ENCODE measurements around the gene ZBTB16. TPM values are rescaled to one million over a fixed set of nuclear protein-coding genes. Genes with fewer than 3 reads are reported as not detected.

Gene ZBTB16
- total and polyA plus RNA-seq, 2 of the 13 experiments (the other 11 are each of a cell fraction or from before 2014, with no cell fraction given) = not detected

DNA sequence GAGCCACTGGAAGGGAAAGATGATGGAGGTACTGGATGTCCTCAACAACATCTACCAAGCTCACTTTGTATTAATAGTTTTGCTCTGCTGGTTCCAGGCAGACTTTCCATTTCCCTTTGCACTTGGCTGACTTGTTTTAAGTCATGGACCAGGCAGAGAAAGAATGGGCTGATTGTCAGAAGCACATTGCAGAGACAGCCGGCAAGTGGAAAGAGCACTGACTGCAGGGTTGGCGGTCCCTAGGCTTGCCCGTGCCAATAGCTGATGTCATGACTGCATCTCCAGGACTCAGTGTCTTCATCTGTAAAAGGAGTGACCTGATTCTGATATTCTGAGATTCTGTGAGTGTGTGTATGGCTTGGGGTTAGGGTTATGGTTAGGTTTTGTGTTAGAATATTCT lies 215.8 kb downstream of the ZBTB16 start:
- peaks cover 5 to 29% of the 10 kb centered on the region in 2 experiments; a peak in 4 of 5 replicates for H3K27me3 ChIP-seq (ENCODE audit: control insufficient read depth in 1 of 2, insufficient read depth in 2 of 2, low read length in 2 of 2)
- 0% methylated on average over 3 of the region's 3 CpGs for WGBS (ENCODE audit: low lambda C conversion rate)
- no peaks in the 10 kb centered on the region for H3K9me3 ChIP-seq (ENCODE audit: low read length)
- no peak overlapping the region for H3K4me2 ChIP-seq (ENCODE audit: low read depth, low read length)
- DNase-seq (ENCODE audit: low spot score) (no peak), ATAC-seq (no peak), FAIRE-seq (no peak)
- no peak overlapping the region for H3K27ac ChIP-seq (ENCODE audit: extremely low read length, insufficient read depth, low read length)
- H3K79me2 ChIP-seq (ENCODE audit: insufficient read depth, low read length) = no peaks in the 10 kb centered on the region
- POLR2A ChIA-PET = no interaction called here
- H3K4me3 ChIP-seq (replicated peaks in 1 of 3; ENCODE audit: insufficient read depth in 1 of 3, low read depth in 2 of 3, low read length in 3 of 3) = no peak overlapping the region
- H3K9ac ChIP-seq (ENCODE audit: insufficient read depth, low read depth, low read length) = no peak overlapping the region
- H3K4me1 ChIP-seq (ENCODE audit: insufficient read depth, low read length) = no peaks in the 10 kb centered on the region
- in situ Hi-C loops (cut with HindIII; ENCODE audit: extremely low pct_ligation_motif_present, low pct_unique_long_range_greater_than_20kb) (no loop called here), intact Hi-C loops (cut with micrococcal nuclease; ENCODE audit: unreplicated experiment) (no loop called here)
- no peaks in the 10 kb centered on the region for H3K36me3 ChIP-seq (replicated peaks in 1 of 2; ENCODE audit: control insufficient read depth in 1 of 2, insufficient read depth in 2 of 2, low read length in 2 of 2)
- no TSS peak for BruUV-seq (replicated peaks)
- H2AFZ ChIP-seq (ENCODE audit: low read length) = no peak overlapping the region
- no peaks in the 10 kb centered on the region for H4K20me1 ChIP-seq (ENCODE audit: insufficient read depth, low read length)
- CTCF ChIA-PET (ENCODE audit: low intra/inter-chr PET ratio, low total read pairs) = no interaction called here
- TF ChIP-seq, protein P1, sequence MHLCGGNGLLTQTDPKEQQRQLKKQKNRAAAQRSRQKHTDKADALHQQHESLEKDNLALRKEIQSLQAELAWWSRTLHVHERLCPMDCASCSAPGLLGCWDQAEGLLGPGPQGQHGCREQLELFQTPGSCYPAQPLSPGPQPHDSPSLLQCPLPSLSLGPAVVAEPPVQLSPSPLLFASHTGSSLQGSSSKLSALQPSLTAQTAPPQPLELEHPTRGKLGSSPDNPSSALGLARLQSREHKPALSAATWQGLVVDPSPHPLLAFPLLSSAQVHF (CRISPR knock-in tag; IDR thresholded peaks at IDR 0.05) = no peak
- TF ChIP-seq ZNF75D (CRISPR knock-in tag; IDR thresholded peaks at IDR 0.05; ENCODE audit: borderline replicate concordance) (no peak), ZNF747 (CRISPR knock-in tag; IDR thresholded peaks at IDR 0.05; ENCODE audit: borderline replicate concordance) (no peak), ZNF264 (CRISPR knock-in tag; IDR thresholded peaks at IDR 0.05) (no peak), PHF8 (CRISPR knock-in tag; IDR thresholded peaks at IDR 0.05) (no peak), HNRNPK (IDR thresholded peaks at IDR 0.05; ENCODE audit: low read depth, low read length, poor library complexity, severe bottlenecking) (no peak), SNAI1 (CRISPR knock-in tag; IDR thresholded peaks at IDR 0.05; ENCODE audit: borderline replicate concordance) (no peak), XBP1 (CRISPR knock-in tag; IDR thresholded peaks at IDR 0.05) (no peak), ISX (CRISPR knock-in tag; conservative IDR thresholded peaks at IDR 0.05) (no peak), FOSL2 (CRISPR knock-in tag; IDR thresholded peaks at IDR 0.05) (no peak), IKZF1 (IDR thresholded peaks at IDR 0.05) (no peak), ONECUT2 (CRISPR knock-in tag; IDR thresholded peaks at IDR 0.05) (no peak), ZNF766 (CRISPR knock-in tag; IDR thresholded peaks at IDR 0.05; ENCODE audit: borderline replicate concordance) (no peak)
- TF ChIP-seq, protein P2, sequence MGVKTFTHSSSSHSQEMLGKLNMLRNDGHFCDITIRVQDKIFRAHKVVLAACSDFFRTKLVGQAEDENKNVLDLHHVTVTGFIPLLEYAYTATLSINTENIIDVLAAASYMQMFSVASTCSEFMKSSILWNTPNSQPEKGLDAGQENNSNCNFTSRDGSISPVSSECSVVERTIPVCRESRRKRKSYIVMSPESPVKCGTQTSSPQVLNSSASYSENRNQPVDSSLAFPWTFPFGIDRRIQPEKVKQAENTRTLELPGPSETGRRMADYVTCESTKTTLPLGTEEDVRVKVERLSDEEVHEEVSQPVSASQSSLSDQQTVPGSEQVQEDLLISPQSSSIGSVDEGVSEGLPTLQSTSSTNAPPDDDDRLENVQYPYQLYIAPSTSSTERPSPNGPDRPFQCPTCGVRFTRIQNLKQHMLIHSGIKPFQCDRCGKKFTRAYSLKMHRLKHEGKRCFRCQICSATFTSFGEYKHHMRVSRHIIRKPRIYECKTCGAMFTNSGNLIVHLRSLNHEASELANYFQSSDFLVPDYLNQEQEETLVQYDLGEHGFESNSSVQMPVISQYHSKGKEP (CRISPR knock-in tag; IDR thresholded peaks at IDR 0.05) = no peak
- TF ChIP-seq, protein P3, sequence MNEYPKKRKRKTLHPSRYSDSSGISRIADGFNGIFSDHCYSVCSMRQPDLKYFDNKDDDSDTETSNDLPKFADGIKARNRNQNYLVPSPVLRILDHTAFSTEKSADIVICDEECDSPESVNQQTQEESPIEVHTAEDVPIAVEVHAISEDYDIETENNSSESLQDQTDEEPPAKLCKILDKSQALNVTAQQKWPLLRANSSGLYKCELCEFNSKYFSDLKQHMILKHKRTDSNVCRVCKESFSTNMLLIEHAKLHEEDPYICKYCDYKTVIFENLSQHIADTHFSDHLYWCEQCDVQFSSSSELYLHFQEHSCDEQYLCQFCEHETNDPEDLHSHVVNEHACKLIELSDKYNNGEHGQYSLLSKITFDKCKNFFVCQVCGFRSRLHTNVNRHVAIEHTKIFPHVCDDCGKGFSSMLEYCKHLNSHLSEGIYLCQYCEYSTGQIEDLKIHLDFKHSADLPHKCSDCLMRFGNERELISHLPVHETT (CRISPR knock-in tag; conservative IDR thresholded peaks at IDR 0.05) = no peak
- TF ChIP-seq, protein P4, sequence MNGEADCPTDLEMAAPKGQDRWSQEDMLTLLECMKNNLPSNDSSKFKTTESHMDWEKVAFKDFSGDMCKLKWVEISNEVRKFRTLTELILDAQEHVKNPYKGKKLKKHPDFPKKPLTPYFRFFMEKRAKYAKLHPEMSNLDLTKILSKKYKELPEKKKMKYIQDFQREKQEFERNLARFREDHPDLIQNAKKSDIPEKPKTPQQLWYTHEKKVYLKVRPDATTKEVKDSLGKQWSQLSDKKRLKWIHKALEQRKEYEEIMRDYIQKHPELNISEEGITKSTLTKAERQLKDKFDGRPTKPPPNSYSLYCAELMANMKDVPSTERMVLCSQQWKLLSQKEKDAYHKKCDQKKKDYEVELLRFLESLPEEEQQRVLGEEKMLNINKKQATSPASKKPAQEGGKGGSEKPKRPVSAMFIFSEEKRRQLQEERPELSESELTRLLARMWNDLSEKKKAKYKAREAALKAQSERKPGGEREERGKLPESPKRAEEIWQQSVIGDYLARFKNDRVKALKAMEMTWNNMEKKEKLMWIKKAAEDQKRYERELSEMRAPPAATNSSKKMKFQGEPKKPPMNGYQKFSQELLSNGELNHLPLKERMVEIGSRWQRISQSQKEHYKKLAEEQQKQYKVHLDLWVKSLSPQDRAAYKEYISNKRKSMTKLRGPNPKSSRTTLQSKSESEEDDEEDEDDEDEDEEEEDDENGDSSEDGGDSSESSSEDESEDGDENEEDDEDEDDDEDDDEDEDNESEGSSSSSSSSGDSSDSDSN (CRISPR knock-in tag; IDR thresholded peaks at IDR 0.05) = no peak

All from HepG2 (cell line).